Measurements from ENCODE around the gene YIPF2. TPM values are rescaled to one million over a fixed set of nuclear protein-coding genes. Genes with fewer than 3 reads are reported as not detected.

YIPF2 gene
- total RNA-seq, 1 donor: 68.7 TPM

GRCh38 chr19:10895363-10895762, 33.1 kb downstream of the YIPF2 start:
- no peak for TF ChIP-seq CTCF (IDR thresholded peaks at IDR 0.05; ENCODE audit: insufficient read depth, low read length)
- no peak overlapping the region for H3K4me3 ChIP-seq (ENCODE audit: low read depth, low read length)
- DNase-seq (ENCODE audit: low read depth): no peak

- H3K4me3 ChIP-seq (ENCODE audit: low read depth, low read length): no peak overlapping the region
- no peak for TF ChIP-seq CTCF (IDR thresholded peaks at IDR 0.05; ENCODE audit: insufficient read depth, low read length)
- no peak for DNase-seq (ENCODE audit: low read depth)
Measured at GRCh38 chr19:10894911-10895213, 33.6 kb downstream of the YIPF2 start.

GRCh38 chr19:10892256-10892655, 36.2 kb downstream of the YIPF2 start:
- no peak for TF ChIP-seq CTCF (IDR thresholded peaks at IDR 0.05; ENCODE audit: insufficient read depth, low read length)
- DNase-seq (ENCODE audit: low read depth): no peak
- H3K4me3 ChIP-seq (ENCODE audit: low read depth, low read length): no peak overlapping the region

GRCh38 chr19:10891405-10892086, 36.9 kb downstream of the YIPF2 start:
- TF ChIP-seq CTCF (IDR thresholded peaks at IDR 0.05; ENCODE audit: insufficient read depth, low read length): no peak
- peak; percentile 38 for DNase-seq (ENCODE audit: low read depth)
- no peak overlapping the region for H3K4me3 ChIP-seq (ENCODE audit: low read depth, low read length)

GRCh38 chr19:10889880-10890279, 38.6 kb downstream of the YIPF2 start:
- H3K4me3 ChIP-seq (ENCODE audit: low read depth, low read length): no peak overlapping the region
- DNase-seq (ENCODE audit: low read depth): no peak
- TF ChIP-seq CTCF (IDR thresholded peaks at IDR 0.05; ENCODE audit: insufficient read depth, low read length): no peak

- TF ChIP-seq CTCF (IDR thresholded peaks at IDR 0.05; ENCODE audit: insufficient read depth, low read length): no peak
- DNase-seq (ENCODE audit: low read depth): no peak
- H3K4me3 ChIP-seq (ENCODE audit: low read depth, low read length): no peak overlapping the region
Measured at GRCh38 chr19:10888421-10888866, 40.0 kb downstream of the YIPF2 start.

Data from fibroblast of the aortic adventitia (primary cell).